Panc1 (cell line): Measurements from ENCODE around the gene GNA12. TPM values are rescaled to one million over a fixed set of nuclear protein-coding genes. Genes with fewer than 3 reads are reported as not detected.

ENCODE experiments used
- ATAC-seq: fragments of 200-7000 bp; cut with Tn5 transposase; 2 replicates; pipeline ENCODE4 v1.9.1; 2020; ENCODE audit warnings: mild to moderate bottlenecking, moderate library complexity
- BruUV-seq: library from RNA; stranded (reverse); fragments of 400-500 nt; replicated peaks from 2 replicates; lab custom pipeline; 2021; lab: Mats Ljungman, UMichigan
- CTCF ChIA-PET: fragments of 300-600 bp; sonication (Branson Sonifier 250); formaldehyde crosslinking; loops from one replicate; lab custom pipeline; 2022; ENCODE audit warnings: antibody characterized with exemption; lab: Charles Lee
- POLR2A ChIA-PET: fragments of 300-600 bp; sonication (Branson Sonifier 250); formaldehyde crosslinking; loops from one replicate; lab custom pipeline; 2022; ENCODE audit warnings: antibody characterized with exemption; lab: Charles Lee
- DNase-seq: peaks from one replicate; pipeline ENCODE4 v3.0.0-alpha.2; 2010; ENCODE audit warnings: low read depth, low spot score
- H3K27ac ChIP-seq: 2 replicates; pipeline ENCODE4 v1.5.1; 2011; ENCODE audit warnings: mild to moderate bottlenecking, low read length, inconsistent platforms
- H3K27me3 ChIP-seq: fragments of 200-500 bp; sonication (Bioruptor generic); 2 replicates; pipeline ENCODE4 v1.6.0; 2014; ENCODE audit warnings: low read length, inconsistent platforms; ENCODE audit not compliant: control insufficient read depth, insufficient read depth
- H3K36me3 ChIP-seq: fragments of 200-500 bp; sonication (Bioruptor generic); 2 replicates; pipeline ENCODE4 v1.5.1; 2014; ENCODE audit warnings: inconsistent platforms, mild to moderate bottlenecking, low read length, moderate library complexity; ENCODE audit not compliant: control insufficient read depth, insufficient read depth
- H3K4me1 ChIP-seq: 2 replicates; pipeline ENCODE4 v1.5.1; 2011; ENCODE audit warnings: inconsistent platforms, mild to moderate bottlenecking, low read length, moderate library complexity; ENCODE audit not compliant: control insufficient read depth, insufficient read depth
- H3K4me3 ChIP-seq, 2 experiments: 2 replicates each; pipeline ENCODE4 v1.5.1; 2011 to 2012; ENCODE audit warnings: low read depth in 2 of 2, low read length in 2 of 2, mild to moderate bottlenecking in 2 of 2, inconsistent platforms in 1 of 2, moderate library complexity in 1 of 2
- H3K9me3 ChIP-seq: fragments of 200-500 bp; sonication (Bioruptor generic); 2 replicates; pipeline ENCODE4 v1.5.1; 2014; ENCODE audit warnings: low read depth, mild to moderate bottlenecking, inconsistent platforms, low read length, moderate library complexity; ENCODE audit not compliant: control insufficient read depth, insufficient read depth
- POLR2AphosphoS5 ChIP-seq: IDR thresholded peaks from 2 replicates; pipeline ENCODE4 v1.6.1; 2012; ENCODE audit warnings: mild to moderate bottlenecking, low read depth, low read length, moderate library complexity
- SIN3A ChIP-seq: IDR thresholded peaks from 2 replicates; pipeline ENCODE4 v1.6.1; 2012; ENCODE audit warnings: low read depth, mild to moderate bottlenecking, low read length, moderate library complexity, borderline replicate concordance; ENCODE audit not compliant: insufficient read depth
- TCF7L2 ChIP-seq: IDR thresholded peaks from 2 replicates; pipeline ENCODE4 v1.6.1; 2011; ENCODE audit warnings: mild to moderate bottlenecking, low read depth, low read length, inconsistent platforms
- in situ Hi-C: cut with HindIII; loops from 2 replicates; pipeline ENCODE4 v1.10.0; 2016; ENCODE audit warnings: low sequenced_read_pairs, low pct_unique_long_range_greater_than_20kb
- intact Hi-C: fragments of 100-400 bp; cut with micrococcal nuclease; formaldehyde crosslinking; loops from one replicate; pipeline ENCODE4 v1.10.0; 2022; ENCODE audit not compliant: unreplicated experiment
- total RNA-seq: library from RNA; stranded (reverse); gene quantifications from one replicate; pipeline ENCODE4 v1.2.1, GENCODE V29; 2021; ENCODE audit not compliant: unreplicated experiment
- TF ChIP-seq, protein P1 (sequence below): fragments of 450-650 bp; IDR thresholded peaks from 2 replicates; pipeline ENCODE4 v1.5.1; 2017; ENCODE audit warnings: mild to moderate bottlenecking
- TF ChIP-seq, protein P2 (sequence below), 2 experiments: IDR thresholded peaks; 2 replicates each; pipeline ENCODE4 v1.6.1; 2011 to 2012; ENCODE audit warnings: low read depth in 2 of 2, control low read depth in 1 of 2, low read length in 1 of 2, mild to moderate bottlenecking in 1 of 2, moderate library complexity in 1 of 2; ENCODE audit not compliant: insufficient read depth in 1 of 2

Gene GNA12
- total RNA-seq, 1 experiment from 2014 or later, result 139 TPM

DNA sequence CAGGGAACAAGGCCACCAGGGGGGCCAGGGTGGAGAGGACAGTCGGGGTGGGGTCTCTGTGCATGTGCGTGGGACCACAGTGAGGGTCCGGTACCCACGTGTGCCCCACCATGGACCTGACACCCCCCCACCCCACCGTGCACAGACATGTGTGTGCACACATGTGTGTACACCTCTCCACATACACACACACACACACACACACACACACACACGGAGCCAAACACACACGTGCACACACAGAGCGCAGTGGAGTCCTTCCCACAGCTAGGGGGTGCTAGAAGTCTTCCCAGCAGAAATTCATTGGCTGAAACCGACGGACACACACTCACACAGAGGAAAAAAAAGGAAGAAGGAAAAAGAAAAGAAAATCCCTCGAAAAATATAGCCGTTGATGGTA is 42.8 kb upstream of the GNA12 start:
- POLR2A ChIA-PET, result no interaction called here
- no peak overlapping the region for H3K4me3 ChIP-seq
- DNase-seq (peak; percentile 47), ATAC-seq (peak; percentile 89)
- BruUV-seq, result no TSS peak
- no peaks in the 10 kb centered on the region for H3K9me3 ChIP-seq
- no peak overlapping the region for H3K27ac ChIP-seq
- peaks cover 18% of the 10 kb centered on the region for H3K4me1 ChIP-seq
- CTCF ChIA-PET, result interaction anchor here (0.7 to 1.3 kb wide), 5 partner anchors 16 to 181 kb away, joined by 3 to 8 read pairs (median 5); no protein-coding TSS in a partner anchor
- in situ Hi-C loops, result no loop called here
- intact Hi-C loops, result loop anchor here (5.0 to 10.0 kb wide), 2 partner anchors 265 to 408 kb away; no protein-coding TSS in a partner anchor
- no peaks in the 10 kb centered on the region for H3K27me3 ChIP-seq
- no peaks in the 10 kb centered on the region for H3K36me3 ChIP-seq
- no peak for TF ChIP-seq TCF7L2
- TF ChIP-seq, protein P1, sequence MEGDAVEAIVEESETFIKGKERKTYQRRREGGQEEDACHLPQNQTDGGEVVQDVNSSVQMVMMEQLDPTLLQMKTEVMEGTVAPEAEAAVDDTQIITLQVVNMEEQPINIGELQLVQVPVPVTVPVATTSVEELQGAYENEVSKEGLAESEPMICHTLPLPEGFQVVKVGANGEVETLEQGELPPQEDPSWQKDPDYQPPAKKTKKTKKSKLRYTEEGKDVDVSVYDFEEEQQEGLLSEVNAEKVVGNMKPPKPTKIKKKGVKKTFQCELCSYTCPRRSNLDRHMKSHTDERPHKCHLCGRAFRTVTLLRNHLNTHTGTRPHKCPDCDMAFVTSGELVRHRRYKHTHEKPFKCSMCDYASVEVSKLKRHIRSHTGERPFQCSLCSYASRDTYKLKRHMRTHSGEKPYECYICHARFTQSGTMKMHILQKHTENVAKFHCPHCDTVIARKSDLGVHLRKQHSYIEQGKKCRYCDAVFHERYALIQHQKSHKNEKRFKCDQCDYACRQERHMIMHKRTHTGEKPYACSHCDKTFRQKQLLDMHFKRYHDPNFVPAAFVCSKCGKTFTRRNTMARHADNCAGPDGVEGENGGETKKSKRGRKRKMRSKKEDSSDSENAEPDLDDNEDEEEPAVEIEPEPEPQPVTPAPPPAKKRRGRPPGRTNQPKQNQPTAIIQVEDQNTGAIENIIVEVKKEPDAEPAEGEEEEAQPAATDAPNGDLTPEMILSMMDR, result peak; percentile 99

DNA sequence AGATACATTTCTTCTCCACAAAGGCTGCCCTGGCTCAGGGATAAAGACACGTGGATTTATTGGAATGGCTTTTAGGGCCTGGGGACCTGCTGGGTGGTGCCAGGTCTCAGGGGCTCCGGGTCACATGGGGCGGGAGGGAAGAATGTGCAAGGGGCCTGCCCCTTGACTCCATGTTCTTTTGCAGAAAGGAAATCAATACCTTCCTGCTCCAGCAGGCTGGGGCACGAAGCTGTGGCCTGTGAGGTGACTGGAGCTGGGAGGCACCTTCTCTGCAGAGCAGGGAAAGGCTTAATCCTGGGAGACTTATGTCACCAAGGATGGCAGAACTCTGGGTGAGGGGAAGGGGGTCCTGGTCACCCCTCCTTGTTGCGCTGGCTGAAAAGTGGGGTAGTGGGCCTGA is 42.3 kb upstream of the GNA12 start:
- H3K36me3 ChIP-seq, result no peaks in the 10 kb centered on the region
- ChIA-PET CTCF (interaction anchor here (0.7 to 1.3 kb wide), 4 partner anchors 28 to 182 kb away, joined by 3 to 8 read pairs (median 4); no protein-coding TSS in a partner anchor), POLR2A (no interaction called here)
- ATAC-seq (peak; percentile 64), DNase-seq (no peak)
- H3K4me3 ChIP-seq, result no peak overlapping the region
- H3K4me1 ChIP-seq, result peaks cover 18% of the 10 kb centered on the region
- H3K9me3 ChIP-seq, result no peaks in the 10 kb centered on the region
- intact Hi-C loops (loop anchor here (5.0 to 10.0 kb wide), 2 partner anchors 266 to 408 kb away; no protein-coding TSS in a partner anchor), in situ Hi-C loops (no loop called here)
- H3K27me3 ChIP-seq, result no peaks in the 10 kb centered on the region
- H3K27ac ChIP-seq, result no peak overlapping the region
- TF ChIP-seq, protein P1, result no peak
- no peak for TF ChIP-seq POLR2AphosphoS5
- TF ChIP-seq, protein P2, sequence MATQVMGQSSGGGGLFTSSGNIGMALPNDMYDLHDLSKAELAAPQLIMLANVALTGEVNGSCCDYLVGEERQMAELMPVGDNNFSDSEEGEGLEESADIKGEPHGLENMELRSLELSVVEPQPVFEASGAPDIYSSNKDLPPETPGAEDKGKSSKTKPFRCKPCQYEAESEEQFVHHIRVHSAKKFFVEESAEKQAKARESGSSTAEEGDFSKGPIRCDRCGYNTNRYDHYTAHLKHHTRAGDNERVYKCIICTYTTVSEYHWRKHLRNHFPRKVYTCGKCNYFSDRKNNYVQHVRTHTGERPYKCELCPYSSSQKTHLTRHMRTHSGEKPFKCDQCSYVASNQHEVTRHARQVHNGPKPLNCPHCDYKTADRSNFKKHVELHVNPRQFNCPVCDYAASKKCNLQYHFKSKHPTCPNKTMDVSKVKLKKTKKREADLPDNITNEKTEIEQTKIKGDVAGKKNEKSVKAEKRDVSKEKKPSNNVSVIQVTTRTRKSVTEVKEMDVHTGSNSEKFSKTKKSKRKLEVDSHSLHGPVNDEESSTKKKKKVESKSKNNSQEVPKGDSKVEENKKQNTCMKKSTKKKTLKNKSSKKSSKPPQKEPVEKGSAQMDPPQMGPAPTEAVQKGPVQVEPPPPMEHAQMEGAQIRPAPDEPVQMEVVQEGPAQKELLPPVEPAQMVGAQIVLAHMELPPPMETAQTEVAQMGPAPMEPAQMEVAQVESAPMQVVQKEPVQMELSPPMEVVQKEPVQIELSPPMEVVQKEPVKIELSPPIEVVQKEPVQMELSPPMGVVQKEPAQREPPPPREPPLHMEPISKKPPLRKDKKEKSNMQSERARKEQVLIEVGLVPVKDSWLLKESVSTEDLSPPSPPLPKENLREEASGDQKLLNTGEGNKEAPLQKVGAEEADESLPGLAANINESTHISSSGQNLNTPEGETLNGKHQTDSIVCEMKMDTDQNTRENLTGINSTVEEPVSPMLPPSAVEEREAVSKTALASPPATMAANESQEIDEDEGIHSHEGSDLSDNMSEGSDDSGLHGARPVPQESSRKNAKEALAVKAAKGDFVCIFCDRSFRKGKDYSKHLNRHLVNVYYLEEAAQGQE (IDR thresholded peaks at IDR 0.05; ENCODE audit: insufficient read depth in 1 of 2, low read depth in 2 of 2, low read length in 1 of 2), result no peak
- no peak for TF ChIP-seq TCF7L2
- TF ChIP-seq SIN3A, result no peak
- BruUV-seq, result no TSS peak
